GM19035 (cell line): ENCODE data around the gene CYB5R3.
"Not testable (repeated sequence)": the region's sequence is repeated elsewhere in the genome, so short reads cannot be mapped to it uniquely, and the experiment has no call there.

Source experiments
- ATAC-seq: cut with Tn5 transposase; IDR thresholded peaks from one replicate; pipeline ENCODE4 v1.9.1; 2021; ENCODE audit not compliant: unreplicated experiment

Gene CYB5R3

DNA sequence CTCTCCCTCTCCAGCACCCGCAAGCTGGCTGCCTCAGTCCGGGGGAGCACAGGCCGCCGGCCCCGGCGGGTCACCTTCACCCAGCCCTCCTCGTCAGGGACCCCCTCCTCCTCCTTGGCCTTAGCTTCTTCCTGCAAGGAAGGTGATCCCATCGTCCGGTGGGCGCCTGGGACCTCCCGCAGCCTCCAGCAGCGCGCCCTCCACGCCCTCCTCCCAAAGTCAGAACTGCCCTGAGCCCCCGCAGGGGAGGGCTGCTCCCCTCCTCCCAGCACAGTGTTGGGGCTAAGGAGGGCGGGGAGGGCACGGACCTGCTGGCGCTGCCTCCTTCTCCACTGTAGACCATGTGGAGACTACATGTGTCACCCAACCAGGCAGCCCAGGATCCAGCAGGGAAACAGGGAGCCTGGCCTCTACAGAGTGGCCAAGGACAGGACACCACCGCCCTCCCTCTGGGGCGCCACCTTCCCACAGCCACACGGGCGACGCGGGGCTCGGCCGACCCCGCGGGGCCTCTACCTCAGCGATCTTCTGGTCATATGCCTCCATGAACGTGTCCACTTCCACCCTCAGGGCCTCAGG is 73.1 kb downstream of the CYB5R3 start:
- ATAC-seq, result not testable (repeated sequence)

- ATAC-seq, result not testable (repeated sequence)
Measured at GRCh38 chr22:42574468-42574867, 74.7 kb downstream of the CYB5R3 start.

- ATAC-seq, result not testable (repeated sequence)
Measured at GRCh38 chr22:42574046-42574445, 75.1 kb downstream of the CYB5R3 start.

DNA sequence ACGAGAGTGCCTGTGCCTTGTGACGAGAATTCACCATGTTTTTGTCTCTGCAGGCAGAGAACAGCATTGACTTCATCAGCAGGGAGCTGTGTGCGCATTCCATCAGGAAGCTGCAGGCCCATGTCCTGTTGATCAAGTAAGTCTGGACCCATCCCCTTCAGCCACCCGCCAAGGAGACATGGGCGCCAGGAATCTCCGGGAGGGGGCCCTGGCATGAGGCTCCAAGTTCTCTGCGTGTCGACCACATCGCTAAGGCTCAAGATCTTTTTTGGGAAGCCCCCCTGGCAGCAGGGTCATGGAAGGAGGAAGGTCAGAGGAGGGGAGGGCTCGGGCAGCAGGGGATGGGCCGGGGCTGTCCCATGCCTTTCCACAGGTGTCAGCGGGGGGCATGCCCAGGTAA is 78.1 kb downstream of the CYB5R3 start:
- ATAC-seq, result not testable (repeated sequence)

DNA sequence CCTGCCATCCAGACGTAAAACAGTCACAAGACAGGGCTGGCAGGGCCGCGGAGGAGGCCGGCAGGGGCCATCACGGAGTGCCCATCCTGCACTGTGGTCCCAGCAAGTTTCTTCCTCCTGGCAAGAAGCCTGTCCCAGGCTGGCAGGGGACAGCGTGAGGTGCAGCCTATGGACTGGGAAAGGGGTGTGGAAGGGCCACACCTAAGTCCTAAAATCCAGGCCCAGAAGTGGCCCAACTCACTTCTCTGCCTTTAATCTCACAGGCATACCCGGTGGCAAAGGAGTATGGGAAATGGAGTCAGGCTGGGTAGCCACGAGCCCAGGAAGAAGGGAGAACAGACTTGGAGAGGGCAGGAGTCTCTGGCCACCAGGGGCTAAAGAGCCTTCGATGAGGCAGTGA is 78.6 kb downstream of the CYB5R3 start:
- not testable (repeated sequence) for ATAC-seq

DNA sequence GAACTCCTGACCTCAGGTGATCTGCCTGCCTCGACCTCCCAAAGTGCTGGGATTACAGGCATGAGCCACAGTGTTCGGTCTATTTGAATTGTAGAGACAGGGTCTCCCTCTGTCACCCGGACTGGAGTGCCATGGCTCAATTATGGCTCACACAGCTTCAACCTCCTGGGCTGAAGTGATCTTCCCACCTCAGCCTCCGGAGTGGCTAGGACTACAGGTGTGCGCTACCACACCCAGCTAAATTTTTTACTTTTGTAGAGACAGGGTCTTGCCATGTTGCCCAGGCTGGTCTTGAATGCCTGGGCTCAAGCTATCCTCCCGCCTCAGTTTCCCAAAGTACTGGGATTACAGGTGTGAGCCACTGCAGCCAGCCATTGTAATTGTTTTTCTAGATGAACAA is 81.2 kb downstream of the CYB5R3 start:
- not testable (repeated sequence) for ATAC-seq
